Measurements from ENCODE around the gene DHRS7C.
"Not testable (repeated sequence)": the region's sequence is repeated elsewhere in the genome, so short reads cannot be mapped to it uniquely, and the experiment has no call there.

The DHRS7C gene

GRCh38 chr17:9790316-9790715 is 1.1 kb downstream of the DHRS7C start:
- Histone ChIP-seq H3K9ac (no peak overlapping the region), H4K20me1 (ENCODE audit: insufficient read depth) (no peaks in the 10 kb centered on the region), H3K36me3 (ENCODE audit: insufficient read depth) (no peaks in the 10 kb centered on the region), H3K4me3 (IDR thresholded peaks at IDR 0.05; ENCODE audit: insufficient read depth, low read depth, low read length) (no peak overlapping the region), H3K4me1 (ENCODE audit: low read depth, poor library complexity, severe bottlenecking) (no peaks in the 10 kb centered on the region), H3K79me2 (ENCODE audit: insufficient read depth, low read depth) (no peaks in the 10 kb centered on the region), H3K27me3 (ENCODE audit: insufficient read depth, low read depth) (no peaks in the 10 kb centered on the region), H3K4me2 (no peak overlapping the region), H2AFZ (ENCODE audit: low read depth) (no peak overlapping the region), H3K27ac (no peak overlapping the region)
- TF ChIP-seq CTCF (conservative IDR thresholded peaks at IDR 0.05; ENCODE audit: low read depth, low read length) = no peak

- no peaks in the 10 kb centered on the region for H3K36me3 ChIP-seq (ENCODE audit: insufficient read depth)
- no peak overlapping the region for H3K27ac ChIP-seq
- H3K4me3 ChIP-seq (IDR thresholded peaks at IDR 0.05; ENCODE audit: insufficient read depth, low read depth, low read length) = no peak overlapping the region
- H3K9ac ChIP-seq = no peak overlapping the region
- no peaks in the 10 kb centered on the region for H3K79me2 ChIP-seq (ENCODE audit: insufficient read depth, low read depth)
- no peak overlapping the region for H2AFZ ChIP-seq (ENCODE audit: low read depth)
- H4K20me1 ChIP-seq (ENCODE audit: insufficient read depth) = no peaks in the 10 kb centered on the region
- no peak overlapping the region for H3K4me2 ChIP-seq
- no peaks in the 10 kb centered on the region for H3K27me3 ChIP-seq (ENCODE audit: insufficient read depth, low read depth)
- no peak for TF ChIP-seq CTCF (conservative IDR thresholded peaks at IDR 0.05; ENCODE audit: low read depth, low read length)
- no peaks in the 10 kb centered on the region for H3K4me1 ChIP-seq (ENCODE audit: low read depth, poor library complexity, severe bottlenecking)
Measured at GRCh38 chr17:9788601-9789000, 2.8 kb downstream of the DHRS7C start.

GRCh38 chr17:9784544-9784943 is 6.8 kb downstream of the DHRS7C start:
- no peak overlapping the region for H3K9ac ChIP-seq
- no peak for TF ChIP-seq CTCF (conservative IDR thresholded peaks at IDR 0.05; ENCODE audit: low read depth, low read length)
- no peak overlapping the region for H3K4me2 ChIP-seq
- H3K36me3 ChIP-seq (ENCODE audit: insufficient read depth) = no peaks in the 10 kb centered on the region
- H3K4me3 ChIP-seq (IDR thresholded peaks at IDR 0.05; ENCODE audit: insufficient read depth, low read depth, low read length) = no peak overlapping the region
- no peaks in the 10 kb centered on the region for H3K4me1 ChIP-seq (ENCODE audit: low read depth, poor library complexity, severe bottlenecking)
- no peaks in the 10 kb centered on the region for H3K27me3 ChIP-seq (ENCODE audit: insufficient read depth, low read depth)
- no peaks in the 10 kb centered on the region for H3K79me2 ChIP-seq (ENCODE audit: insufficient read depth, low read depth)
- H2AFZ ChIP-seq (ENCODE audit: low read depth) = no peak overlapping the region
- no peaks in the 10 kb centered on the region for H4K20me1 ChIP-seq (ENCODE audit: insufficient read depth)
- H3K27ac ChIP-seq = no peak overlapping the region

DNA sequence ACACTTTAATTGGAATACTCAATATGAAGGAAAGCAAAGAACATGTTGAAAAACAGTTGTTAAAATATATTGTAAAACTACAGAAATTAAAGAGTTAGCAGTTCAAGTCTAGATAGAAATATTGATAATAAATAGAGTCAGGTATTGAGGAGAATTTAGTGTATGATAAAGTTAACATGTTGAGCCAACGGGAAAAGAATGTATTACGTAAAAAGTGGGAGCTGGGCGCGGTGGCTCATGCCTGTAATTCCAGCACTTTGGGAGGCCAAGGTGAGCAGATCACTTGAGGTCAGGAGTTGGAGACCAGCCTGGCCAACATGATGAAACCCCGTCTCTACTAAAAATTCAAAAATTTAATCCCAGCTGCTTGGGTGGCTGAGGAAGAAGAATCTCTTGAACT is 7.9 kb downstream of the DHRS7C start:
- not testable (repeated sequence) for H3K36me3 ChIP-seq (ENCODE audit: insufficient read depth); H3K9ac ChIP-seq; H3K4me3 ChIP-seq (IDR thresholded peaks at IDR 0.05; ENCODE audit: insufficient read depth, low read depth, low read length); H4K20me1 ChIP-seq (ENCODE audit: insufficient read depth); H2AFZ ChIP-seq (ENCODE audit: low read depth); H3K4me1 ChIP-seq (ENCODE audit: low read depth, poor library complexity, severe bottlenecking); H3K79me2 ChIP-seq (ENCODE audit: insufficient read depth, low read depth); H3K4me2 ChIP-seq; H3K27me3 ChIP-seq (ENCODE audit: insufficient read depth, low read depth); H3K27ac ChIP-seq

DNA sequence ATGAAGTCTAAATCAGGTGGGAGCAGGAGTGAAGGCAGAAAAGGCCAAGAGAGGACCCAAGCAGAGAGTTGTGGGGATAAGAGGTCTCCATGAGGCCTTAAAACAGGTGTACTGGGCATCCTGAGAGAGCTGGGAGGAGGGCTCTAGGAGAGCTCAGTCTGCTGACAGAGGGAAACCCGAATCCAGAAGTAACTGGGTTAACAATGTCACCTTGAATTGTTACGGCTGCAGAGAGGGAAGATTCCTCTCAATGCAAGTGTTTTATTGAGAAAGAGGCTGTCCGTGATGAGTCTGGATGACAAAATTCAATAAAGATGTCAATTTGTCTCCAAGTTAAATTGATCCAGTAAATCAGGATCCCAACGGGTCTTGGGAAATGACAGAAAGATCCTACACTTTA is 8.3 kb downstream of the DHRS7C start:
- Histone ChIP-seq H2AFZ (ENCODE audit: low read depth) (no peak overlapping the region), H3K4me1 (ENCODE audit: low read depth, poor library complexity, severe bottlenecking) (no peaks in the 10 kb centered on the region), H3K9ac (no peak overlapping the region), H4K20me1 (ENCODE audit: insufficient read depth) (no peaks in the 10 kb centered on the region), H3K36me3 (ENCODE audit: insufficient read depth) (no peaks in the 10 kb centered on the region), H3K27ac (no peak overlapping the region), H3K79me2 (ENCODE audit: insufficient read depth, low read depth) (no peaks in the 10 kb centered on the region), H3K4me2 (no peak overlapping the region), H3K4me3 (IDR thresholded peaks at IDR 0.05; ENCODE audit: insufficient read depth, low read depth, low read length) (no peak overlapping the region), H3K27me3 (ENCODE audit: insufficient read depth, low read depth) (no peaks in the 10 kb centered on the region)
- no peak for TF ChIP-seq CTCF (conservative IDR thresholded peaks at IDR 0.05; ENCODE audit: low read depth, low read length)

Data from KMS-11 (cell line).